HL-60 (cell line): ENCODE measurements around the gene GTF2H1.

Source experiments
- CTCF ChIP-seq: IDR thresholded peaks from one replicate; pipeline ENCODE4 v1.5.1; 2011; ENCODE audit warnings: low read length, control low read depth, inconsistent platforms; ENCODE audit not compliant: insufficient read depth
- REST ChIP-seq: IDR thresholded peaks from 2 replicates; pipeline ENCODE4 v1.6.1; 2012; ENCODE audit warnings: low read depth; ENCODE audit not compliant: insufficient replicate concordance

GRCh38 chr11:18364495-18365073, 42.2 kb downstream of the GTF2H1 start:
- TF ChIP-seq CTCF (no peak), REST (no peak)
